Uterus (tissue), 2 donors: ENCODE data around the gene HTRA1.

Experiments used
- CTCF ChIP-seq, 4 experiments: fragments of 200-600 bp in 2 of 4; fragments of 450-650 bp in 2 of 4; sonication (generic) in 2 of 4; IDR thresholded peaks; one replicate each; pipeline ENCODE4 v1.5.1; 2016 to 2019; ENCODE audit warnings: antibody characterized with exemption in 4 of 4, mild to moderate bottlenecking in 2 of 4, moderate library complexity in 1 of 4
- POLR2A ChIP-seq, 2 donors: fragments of 450-650 bp; IDR thresholded peaks; one replicate each; pipeline ENCODE4 v1.6.1; 2016; ENCODE audit warnings: antibody characterized with exemption in 2 of 2, mild to moderate bottlenecking in 1 of 2, moderate library complexity in 1 of 2

DNA sequence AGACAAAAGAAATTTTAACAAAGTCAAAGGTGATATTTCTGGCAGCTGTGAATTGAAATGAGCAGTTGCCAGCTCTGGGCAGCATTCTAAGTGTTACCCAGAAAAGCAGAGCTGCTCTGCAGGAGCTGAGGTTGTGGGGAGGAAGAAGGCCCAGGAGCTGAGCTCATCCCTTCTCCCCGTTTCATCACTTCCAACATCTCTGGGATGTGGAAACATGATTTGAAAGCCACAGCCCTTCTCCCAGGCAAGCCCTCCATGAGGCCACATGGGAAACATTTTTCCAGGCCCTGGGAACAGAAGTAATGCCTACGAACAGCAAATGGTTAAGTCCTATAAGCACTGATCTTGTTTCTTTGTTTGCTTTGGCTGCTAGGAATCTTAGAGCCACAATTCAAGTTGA lies 88.3 kb downstream of the HTRA1 start:
- no peak for TF ChIP-seq CTCF (IDR thresholded peaks at IDR 0.05)
- TF ChIP-seq POLR2A (IDR thresholded peaks at IDR 0.05) = no peak
